Purkinje cell (primary cell): ENCODE measurements around the gene L3MBTL1. TPM values are rescaled to one million over a fixed set of nuclear protein-coding genes. Genes with fewer than 3 reads are reported as not detected.

Source experiments
- polyA plus RNA-seq: library from polyadenylated mRNA; unstranded; fragments of >200 nt; fragmentation: Nextera tagmentation; gene quantifications from 2 replicates; pipeline ENCODE4 v1.2.1, GENCODE V29; 2014

The L3MBTL1 gene
- 3.1 and 3.4 TPM in 2 replicates for polyA plus RNA-seq

DNA sequence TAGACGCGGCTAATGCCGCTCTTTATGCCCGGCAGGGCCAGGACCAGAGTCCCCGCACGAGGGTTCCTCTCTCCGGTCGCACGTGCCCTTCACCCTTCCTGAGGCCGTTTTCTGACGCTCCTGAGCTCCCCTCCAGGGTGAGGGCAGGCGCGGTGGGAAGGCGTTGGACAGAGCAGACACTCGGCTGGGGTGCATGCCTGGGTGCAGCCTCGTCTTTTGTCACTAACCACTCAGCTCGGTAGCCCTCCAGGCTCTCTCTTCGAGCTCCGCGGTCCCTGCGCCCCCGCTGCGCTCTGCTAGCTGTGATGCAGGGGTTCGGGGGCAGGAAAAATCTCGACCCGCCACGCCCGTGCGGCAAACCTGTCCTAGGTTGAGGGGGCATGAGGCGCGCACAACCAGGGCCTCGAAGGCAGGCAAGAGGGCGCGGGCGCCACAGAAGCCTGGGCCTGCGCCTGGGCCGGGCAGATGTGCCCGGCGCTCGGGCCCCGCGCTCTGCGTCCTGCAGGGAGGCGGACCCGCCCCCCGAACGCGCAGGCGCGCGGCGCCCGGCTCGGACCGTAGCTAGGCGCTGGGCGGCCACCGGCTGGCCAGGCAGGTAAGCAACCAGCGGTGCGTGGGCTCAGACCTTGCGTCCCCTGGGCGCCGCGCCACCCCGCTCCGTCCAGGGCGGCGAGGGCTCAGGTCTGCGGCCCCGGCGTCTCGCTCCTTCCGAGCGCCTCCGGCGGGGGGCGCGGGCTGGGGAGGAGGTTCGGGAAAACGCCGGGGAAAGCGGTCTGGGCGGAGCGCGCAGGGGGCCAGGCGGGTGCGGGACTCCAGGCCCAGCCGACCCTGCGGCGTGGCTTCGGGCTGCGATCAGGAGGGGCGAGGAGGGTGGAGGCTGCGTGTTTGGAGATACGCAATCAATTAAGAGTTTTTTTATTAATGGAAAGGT lies at the start of gene L3MBTL1:
L3MBTL1 (plus strand) TSS at position 548 of the 931 bp plus-strand sequence. CDS start 5,807 bp downstream, outside the sequence.

DNA sequence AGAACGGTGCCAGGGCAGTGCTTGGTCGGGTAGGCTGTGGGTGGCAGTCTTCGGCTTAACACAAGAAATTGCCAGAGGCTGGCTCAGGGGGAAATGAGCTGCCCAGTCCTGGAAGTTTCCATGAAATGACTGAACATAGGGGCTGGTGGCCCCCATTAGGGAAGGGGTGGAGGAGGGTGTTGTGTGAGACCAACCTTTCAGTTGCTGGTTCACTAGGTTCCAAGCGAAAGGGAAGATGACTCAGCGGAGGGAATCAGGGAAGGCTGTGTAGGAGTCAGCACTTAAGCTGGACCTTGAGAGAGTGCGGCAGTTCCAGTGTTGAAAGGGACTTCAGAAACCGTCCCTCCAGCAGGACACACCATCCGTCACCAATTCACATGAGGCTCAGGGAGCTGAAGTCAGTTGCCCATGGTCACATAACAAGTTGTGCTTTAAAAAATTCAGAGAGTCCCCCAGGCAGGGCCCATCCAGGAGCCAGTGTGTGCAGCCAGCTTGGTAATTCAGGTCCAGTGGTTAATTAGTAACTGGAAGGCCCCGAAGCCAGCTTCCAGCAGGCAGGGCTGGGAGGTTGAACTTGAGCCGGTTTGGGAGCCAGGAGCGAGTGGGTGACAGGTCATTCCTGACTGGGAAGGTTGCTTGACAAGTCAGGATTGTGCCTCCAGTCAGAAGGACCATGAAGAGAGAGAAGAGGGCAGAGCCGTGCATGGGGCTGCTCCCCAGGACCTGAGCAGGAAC lies 51.1 kb downstream of the L3MBTL1 start, which contains the start of gene SGK2:
SGK2 (plus strand) TSS at position 616 of the 735 bp plus-strand sequence. CDS start 7,469 bp downstream, outside the sequence.

DNA sequence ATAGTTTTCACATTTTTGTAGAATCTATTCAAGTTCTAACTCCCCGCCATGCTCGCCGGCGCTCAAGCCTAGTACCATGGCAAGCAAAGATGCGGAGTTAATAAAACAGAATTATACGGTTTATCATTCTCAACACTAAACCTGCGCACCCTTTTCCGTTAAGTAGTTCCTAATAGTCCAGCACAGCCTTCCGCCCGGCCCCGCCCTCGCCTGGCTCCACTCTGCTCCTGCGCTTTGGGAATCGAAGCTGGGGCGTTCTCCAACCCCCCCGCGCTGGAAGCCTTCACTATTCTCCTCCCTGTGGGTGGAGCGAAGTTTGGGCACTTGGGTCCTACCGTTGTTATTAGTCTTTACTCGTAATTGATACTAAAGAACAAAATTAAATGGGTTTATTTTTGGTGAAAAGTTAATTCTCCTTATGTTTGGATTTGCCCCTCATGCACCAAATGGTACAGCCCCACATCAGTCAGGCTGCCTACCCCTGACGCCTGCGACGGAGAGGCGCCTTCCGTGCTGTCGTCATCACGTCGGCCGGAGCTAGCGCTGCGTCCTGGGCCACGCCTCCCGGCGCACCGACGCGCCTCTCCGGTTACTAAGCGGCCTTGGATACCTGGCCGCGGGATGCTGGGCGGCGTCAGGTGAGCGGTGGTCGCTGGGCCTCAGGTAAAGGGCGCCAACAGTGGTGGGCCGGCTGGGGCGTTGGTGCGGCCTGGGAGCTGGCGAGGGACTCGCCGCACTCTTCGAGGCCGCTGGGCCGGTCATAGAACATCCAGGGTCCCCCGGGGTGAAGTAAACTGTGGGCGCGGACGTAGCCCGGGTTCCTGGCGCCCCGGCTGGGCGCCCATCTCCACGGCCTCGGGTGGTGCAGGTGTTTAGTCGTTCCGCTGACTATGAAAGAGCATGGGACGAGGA lies 83.2 kb downstream of the L3MBTL1 start, which contains the start of gene IFT52:
IFT52 (plus strand) TSS at position 546 of the 912 bp plus-strand sequence. CDS start 3,762 bp downstream, outside the sequence.

Other genes starting within 250 kb of the L3MBTL1 start
- gene SRSF6, start 49.8 kb upstream of the L3MBTL1 start, polyA plus RNA-seq = 31.4 and 36.6 TPM in 2 replicates
- not detected in 2 replicates for gene SGK2, start 51.3 kb downstream of the L3MBTL1 start, polyA plus RNA-seq
- gene IFT52, start 83.2 kb downstream of the L3MBTL1 start, polyA plus RNA-seq = 11.9 and 15.9 TPM in 2 replicates
- gene MYBL2, start 159.4 kb downstream of the L3MBTL1 start, polyA plus RNA-seq = not detected in 2 replicates
- gene GTSF1L, start 219.3 kb downstream of the L3MBTL1 start, polyA plus RNA-seq = not detected in 2 replicates